ENCODE data around the gene GLIS1.

DNA sequence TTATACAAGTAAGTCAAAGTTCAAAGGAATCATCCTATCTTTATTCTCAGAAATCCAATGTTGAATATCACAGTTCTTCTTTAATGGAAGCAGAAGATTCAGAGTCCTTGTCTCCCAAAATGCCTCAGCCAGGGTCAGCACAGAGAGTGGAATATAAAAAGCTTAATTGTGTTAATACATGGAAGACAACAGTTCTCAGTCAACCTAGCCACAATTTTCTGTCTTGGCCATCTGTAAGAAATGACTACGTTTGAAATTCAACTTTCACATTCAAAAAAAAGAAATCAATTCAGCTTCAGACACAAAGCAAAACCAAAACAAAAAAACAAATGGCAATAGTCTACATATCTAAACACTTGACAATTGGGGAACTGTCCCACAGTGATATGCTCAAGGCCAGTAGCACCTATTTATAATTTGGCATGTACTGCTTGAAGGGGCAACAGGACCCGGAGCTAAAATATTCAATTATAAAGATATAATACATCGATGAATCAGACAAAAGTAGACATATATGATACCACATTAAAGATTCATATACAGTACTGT, 27.3 kb upstream of the GLIS1 start:
- TF ChIP-seq, protein P1, sequence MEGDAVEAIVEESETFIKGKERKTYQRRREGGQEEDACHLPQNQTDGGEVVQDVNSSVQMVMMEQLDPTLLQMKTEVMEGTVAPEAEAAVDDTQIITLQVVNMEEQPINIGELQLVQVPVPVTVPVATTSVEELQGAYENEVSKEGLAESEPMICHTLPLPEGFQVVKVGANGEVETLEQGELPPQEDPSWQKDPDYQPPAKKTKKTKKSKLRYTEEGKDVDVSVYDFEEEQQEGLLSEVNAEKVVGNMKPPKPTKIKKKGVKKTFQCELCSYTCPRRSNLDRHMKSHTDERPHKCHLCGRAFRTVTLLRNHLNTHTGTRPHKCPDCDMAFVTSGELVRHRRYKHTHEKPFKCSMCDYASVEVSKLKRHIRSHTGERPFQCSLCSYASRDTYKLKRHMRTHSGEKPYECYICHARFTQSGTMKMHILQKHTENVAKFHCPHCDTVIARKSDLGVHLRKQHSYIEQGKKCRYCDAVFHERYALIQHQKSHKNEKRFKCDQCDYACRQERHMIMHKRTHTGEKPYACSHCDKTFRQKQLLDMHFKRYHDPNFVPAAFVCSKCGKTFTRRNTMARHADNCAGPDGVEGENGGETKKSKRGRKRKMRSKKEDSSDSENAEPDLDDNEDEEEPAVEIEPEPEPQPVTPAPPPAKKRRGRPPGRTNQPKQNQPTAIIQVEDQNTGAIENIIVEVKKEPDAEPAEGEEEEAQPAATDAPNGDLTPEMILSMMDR (IDR thresholded peaks at IDR 0.05; ENCODE audit: low read length) = no peak
- no peak for TF ChIP-seq EZH2 (optimal IDR thresholded peaks at IDR 0.05; ENCODE audit: low read depth, low read length)
